ENCODE data around the gene PCDHGA5. TPM values are rescaled to one million over a fixed set of nuclear protein-coding genes. Genes with fewer than 3 reads are reported as not detected.
"Not testable (repeated sequence)": the region's sequence is repeated elsewhere in the genome, so short reads cannot be mapped to it uniquely, and the experiment has no call there.

Gene PCDHGA5
- total RNA-seq, 1 donor from 2014 or later: 0.35 TPM

DNA sequence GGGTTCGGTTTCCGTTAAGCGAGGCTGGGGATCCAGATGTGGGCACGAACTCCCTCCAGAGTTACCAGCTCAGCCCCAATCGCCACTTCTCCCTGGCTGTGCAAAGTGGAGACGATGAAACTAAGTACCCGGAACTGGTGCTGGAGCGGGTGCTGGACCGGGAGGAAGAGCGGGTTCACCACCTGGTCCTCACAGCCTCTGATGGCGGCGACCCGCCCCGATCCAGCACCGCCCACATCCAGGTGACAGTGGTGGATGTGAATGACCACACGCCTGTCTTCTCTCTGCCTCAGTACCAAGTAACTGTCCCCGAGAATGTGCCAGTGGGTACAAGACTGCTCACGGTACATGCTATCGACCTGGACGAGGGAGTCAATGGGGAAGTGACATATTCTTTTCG lies 19.4 kb downstream of the PCDHGA5 start:
- ATAC-seq (no peak), DNase-seq (ENCODE audit: low spot score) (no peak)

DNA sequence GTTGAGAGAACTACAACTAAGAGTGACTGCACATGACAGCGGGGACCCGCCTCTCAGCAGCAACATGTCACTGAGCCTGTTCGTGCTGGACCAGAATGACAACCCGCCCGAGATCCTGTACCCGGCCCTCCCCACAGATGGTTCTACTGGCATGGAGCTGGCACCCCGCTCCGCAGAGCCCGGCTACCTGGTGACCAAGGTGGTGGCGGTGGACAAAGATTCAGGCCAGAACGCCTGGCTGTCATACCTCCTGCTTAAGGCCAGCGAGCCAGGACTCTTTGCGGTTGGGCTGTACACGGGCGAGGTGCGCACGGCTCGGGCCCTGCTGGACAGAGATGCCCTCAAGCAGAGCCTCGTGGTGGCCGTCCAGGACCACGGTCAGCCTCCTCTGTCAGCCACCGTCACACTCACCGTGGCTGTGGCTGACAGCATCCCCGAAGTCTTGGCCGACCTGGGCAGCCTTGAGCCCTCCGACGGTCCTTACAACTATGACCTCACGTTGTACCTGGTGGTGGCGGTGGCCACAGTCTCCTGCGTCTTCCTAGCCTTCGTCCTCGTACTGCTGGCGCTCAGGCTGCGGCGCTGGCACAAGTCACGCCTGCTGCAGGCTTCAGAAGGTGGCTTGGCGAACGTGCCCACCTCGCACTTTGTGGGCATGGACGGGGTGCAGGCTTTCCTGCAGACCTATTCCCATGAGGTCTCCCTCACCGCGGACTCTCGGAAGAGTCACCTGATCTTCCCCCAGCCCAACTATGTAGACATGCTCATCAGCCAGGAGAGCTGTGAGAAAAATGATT lies 20.7 kb downstream of the PCDHGA5 start:
- no peak for DNase-seq (ENCODE audit: low spot score)
- no peak for ATAC-seq

DNA sequence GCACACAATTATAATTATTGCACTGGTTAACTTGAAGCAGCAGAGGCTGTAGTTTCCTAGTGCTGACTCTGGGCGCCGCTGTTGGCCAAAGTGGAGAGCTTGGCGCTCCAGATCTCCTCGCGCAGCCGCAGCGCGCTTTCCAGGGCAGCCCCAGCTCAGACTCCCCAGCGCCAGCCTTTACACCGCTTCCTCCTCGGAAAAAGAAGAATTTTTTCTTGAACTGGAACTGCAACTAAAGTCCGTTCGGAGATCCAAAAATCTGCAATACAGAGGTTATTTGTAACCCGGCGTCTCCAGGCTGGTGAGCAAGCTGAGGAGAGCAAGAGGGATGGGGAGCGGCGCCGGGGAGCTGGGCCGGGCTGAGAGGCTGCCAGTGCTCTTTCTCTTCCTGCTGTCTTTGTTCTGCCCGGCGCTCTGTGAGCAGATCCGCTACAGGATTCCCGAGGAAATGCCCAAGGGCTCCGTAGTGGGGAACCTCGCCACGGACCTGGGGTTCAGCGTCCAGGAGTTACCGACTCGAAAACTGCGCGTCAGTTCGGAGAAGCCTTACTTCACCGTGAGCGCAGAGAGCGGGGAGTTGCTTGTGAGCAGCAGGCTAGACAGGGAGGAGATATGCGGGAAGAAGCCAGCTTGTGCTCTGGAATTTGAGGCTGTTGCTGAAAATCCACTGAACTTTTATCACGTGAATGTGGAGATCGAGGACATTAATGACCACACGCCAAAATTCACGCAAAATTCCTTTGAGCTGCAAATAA lies 23.8 kb downstream of the PCDHGA5 start, which contains the start of gene PCDHGB4:
Gene PCDHGB4, plus strand, starts transcription at position 142 of the 755 bp plus-strand sequence. Its CDS starts 187 bp downstream, at position 329.
- not testable (repeated sequence) for DNase-seq (ENCODE audit: low spot score)
- peak; percentile 97 for ATAC-seq

DNA sequence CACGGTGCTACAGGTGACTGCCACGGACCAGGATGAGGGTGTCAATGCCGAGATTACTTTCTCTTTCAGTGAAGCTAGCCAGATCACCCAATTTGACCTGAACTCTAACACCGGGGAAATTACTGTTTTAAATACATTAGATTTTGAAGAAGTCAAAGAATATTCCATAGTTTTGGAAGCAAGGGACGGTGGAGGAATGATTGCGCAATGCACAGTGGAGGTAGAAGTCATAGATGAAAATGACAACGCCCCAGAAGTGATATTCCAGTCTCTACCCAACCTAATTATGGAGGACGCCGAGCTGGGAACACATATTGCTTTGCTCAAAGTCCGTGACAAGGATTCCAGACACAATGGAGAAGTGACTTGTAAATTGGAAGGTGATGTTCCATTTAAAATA lies 24.7 kb downstream of the PCDHGA5 start:
- DNase-seq (ENCODE audit: low spot score): no peak
- no peak for ATAC-seq

DNA sequence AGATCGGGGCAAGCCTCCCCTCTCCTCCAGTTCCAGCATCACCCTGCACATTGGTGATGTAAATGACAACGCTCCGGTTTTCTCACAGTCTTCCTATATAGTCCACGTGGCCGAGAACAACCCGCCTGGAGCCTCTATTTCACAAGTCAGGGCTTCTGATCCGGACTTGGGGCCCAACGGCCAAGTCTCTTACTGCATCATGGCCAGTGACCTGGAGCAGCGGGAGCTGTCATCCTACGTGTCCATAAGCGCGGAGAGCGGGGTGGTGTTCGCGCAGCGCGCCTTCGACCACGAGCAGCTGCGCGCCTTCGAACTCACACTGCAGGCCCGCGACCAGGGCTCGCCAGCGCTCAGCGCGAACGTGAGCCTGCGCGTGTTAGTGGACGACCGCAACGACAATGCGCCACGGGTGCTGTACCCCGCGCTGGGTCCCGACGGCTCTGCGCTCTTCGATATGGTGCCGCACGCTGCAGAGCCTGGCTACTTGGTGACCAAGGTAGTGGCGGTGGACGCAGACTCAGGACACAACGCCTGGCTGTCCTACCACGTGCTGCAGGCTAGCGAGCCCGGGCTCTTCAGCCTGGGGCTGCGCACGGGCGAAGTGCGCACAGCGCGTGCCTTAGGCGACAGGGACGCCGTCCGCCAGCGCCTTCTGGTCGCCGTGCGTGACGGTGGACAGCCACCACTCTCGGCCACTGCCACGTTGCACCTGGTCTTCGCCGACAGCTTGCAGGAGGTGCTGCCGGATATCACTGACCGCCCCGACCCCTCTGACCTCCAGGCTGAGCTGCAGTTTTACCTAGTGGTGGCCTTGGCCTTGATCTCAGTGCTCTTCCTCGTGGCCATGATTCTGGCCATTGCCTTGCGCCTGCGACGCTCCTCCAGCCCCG lies 25.4 kb downstream of the PCDHGA5 start:
- DNase-seq (ENCODE audit: low spot score) (no peak), ATAC-seq (no peak)

DNA sequence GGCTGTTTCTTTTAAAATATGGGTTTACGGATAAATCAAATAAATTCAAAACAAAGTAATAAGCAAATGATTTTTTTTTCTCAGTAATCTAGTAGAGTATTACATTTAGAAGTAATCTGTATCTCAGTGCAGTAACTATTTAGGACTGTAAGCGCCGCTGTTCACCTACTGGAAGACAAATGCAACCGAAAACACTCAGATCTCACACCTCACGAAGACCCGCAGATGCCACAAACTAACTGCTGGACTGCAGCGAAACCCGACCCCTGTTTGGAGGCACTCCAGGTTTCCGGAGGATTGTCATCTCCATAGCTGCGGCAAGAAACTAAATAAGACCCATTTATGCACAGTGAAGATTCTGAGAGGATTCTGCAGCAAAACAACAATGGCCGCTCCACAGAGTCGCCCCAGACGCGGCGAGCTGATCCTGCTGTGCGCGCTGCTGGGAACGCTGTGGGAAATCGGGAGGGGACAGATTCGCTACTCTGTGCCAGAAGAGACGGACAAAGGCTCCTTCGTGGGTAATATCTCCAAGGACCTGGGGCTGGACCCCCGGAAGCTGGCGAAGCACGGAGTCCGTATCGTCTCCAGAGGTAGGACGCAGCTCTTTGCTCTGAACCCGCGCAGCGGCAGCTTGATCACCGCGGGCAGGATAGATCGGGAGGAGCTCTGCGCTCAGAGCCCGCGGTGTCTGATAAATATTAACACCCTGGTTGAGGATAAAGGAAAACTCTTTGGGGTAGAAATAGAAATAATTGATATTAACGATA lies 28.7 kb downstream of the PCDHGA5 start, which contains the start of gene PCDHGA8:
Gene PCDHGA8, plus strand, starts transcription at position 205 of the 770 bp plus-strand sequence. Its CDS starts 181 bp downstream, at position 386.
- DNase-seq (ENCODE audit: low spot score) (no peak), ATAC-seq (no peak)

DNA sequence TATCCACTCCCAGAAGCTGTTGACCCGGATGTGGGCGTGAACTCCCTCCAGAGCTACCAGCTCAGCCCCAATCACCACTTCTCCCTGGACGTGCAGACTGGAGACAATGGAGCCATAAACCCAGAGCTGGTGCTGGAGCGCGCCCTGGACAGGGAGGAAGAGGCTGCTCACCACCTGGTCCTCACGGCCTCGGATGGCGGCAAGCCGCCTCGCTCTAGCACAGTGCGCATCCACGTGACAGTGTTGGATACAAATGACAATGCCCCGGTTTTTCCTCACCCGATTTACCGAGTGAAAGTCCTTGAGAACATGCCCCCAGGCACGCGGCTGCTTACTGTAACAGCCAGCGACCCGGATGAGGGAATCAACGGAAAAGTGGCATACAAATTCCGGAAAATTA lies 29.3 kb downstream of the PCDHGA5 start:
- ATAC-seq (no peak), DNase-seq (ENCODE audit: low spot score) (no peak)

DNA sequence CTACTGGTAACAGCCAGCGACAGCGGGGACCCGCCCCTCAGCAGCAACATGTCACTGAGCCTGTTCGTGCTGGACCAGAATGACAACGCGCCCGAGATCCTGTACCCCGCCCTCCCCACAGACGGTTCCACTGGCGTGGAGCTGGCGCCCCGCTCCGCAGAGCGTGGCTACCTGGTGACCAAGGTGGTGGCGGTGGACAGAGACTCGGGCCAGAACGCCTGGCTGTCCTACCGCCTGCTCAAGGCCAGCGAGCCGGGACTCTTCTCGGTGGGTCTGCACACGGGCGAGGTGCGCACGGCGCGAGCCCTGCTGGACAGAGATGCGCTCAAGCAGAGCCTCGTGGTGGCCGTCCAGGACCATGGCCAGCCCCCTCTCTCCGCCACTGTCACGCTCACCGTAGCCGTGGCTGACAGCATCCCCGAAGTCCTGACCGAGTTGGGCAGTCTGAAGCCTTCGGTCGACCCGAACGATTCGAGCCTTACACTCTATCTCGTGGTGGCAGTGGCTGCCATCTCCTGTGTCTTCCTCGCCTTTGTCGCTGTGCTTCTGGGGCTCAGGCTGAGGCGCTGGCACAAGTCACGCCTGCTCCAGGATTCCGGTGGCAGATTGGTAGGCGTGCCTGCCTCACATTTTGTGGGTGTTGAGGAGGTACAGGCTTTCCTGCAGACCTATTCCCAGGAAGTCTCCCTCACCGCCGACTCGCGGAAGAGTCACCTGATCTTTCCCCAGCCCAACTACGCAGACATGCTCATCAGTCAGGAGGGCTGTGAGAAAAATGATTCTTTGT lies 30.6 kb downstream of the PCDHGA5 start:
- not testable (repeated sequence) for ATAC-seq; DNase-seq (ENCODE audit: low spot score)

DNA sequence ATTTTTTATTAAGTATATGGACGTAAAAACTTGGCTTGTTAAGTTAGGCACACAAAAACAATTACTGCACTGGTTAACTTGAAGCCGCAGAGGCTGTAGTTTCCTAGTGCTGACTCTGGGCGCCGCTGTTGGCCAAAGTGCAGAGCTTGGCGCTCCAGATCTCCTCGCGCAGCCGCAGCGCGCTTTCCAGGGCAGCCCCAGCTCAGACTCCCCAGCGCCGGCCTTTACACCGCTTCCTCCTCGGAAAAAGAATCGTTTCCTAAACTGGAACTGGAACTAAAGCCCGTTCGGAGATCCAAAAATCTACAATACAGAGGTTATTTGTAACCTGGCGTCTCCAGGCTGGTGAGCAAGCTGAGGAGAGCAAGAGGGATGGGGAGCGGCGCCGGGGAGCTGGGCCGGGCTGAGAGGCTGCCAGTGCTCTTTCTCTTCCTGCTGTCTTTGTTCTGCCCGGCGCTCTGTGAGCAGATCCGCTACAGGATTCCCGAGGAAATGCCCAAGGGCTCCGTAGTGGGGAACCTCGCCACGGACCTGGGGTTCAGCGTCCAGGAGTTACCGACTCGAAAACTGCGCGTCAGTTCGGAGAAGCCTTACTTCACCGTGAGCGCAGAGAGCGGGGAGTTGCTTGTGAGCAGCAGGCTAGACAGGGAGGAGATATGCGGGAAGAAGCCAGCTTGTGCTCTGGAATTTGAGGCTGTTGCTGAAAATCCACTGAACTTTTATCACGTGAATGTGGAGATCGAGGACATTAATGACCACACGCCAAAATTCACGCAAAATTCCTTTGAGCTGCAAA lies 34.0 kb downstream of the PCDHGA5 start, which contains the start of gene PCDHGB5:
Gene PCDHGB5, plus strand, starts transcription at position 192 of the 796 bp plus-strand sequence. Its CDS starts 181 bp downstream, at position 373.
- DNase-seq (ENCODE audit: low spot score) (peak; percentile 64), ATAC-seq (peak; percentile 99)

DNA sequence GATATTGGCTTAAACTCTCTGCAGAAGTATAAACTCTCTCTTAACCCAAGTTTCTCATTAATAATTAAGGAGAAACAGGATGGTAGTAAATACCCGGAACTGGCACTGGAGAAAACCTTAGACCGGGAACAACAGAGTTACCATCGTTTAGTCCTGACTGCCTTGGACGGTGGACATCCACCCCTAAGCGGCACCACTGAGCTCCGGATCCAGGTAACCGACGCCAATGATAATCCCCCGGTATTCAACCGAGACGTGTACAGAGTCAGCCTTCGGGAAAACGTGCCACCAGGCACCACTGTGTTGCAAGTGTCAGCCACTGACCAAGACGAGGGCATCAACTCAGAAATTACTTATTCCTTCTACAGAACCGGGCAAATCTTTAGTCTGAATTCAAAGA lies 34.6 kb downstream of the PCDHGA5 start:
- ATAC-seq (no peak), DNase-seq (ENCODE audit: low spot score) (no peak)

DNA sequence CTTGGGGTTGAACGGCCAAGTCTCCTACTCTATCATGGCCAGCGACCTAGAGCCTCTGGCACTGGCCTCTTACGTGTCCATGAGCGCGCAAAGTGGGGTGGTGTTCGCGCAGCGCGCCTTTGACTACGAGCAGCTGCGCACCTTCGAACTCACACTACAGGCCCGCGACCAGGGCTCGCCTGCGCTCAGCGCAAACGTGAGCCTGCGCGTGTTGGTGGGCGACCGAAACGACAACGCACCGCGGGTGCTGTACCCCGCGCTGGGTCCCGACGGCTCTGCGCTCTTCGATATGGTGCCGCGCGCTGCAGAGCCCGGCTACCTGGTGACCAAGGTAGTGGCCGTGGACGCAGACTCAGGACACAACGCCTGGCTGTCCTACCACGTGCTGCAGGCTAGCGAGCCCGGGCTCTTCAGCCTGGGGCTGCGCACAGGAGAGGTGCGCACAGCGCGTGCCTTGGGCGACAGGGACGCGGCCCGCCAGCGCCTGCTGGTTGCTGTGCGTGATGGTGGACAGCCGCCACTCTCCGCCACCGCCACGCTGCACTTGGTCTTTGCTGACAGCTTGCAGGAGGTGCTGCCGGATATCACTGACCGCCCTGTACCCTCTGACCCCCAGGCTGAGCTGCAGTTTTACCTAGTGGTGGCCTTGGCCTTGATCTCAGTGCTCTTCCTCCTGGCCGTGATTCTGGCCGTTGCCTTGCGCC lies 35.7 kb downstream of the PCDHGA5 start:
- no peak for DNase-seq (ENCODE audit: low spot score)
- ATAC-seq: no peak

DNA sequence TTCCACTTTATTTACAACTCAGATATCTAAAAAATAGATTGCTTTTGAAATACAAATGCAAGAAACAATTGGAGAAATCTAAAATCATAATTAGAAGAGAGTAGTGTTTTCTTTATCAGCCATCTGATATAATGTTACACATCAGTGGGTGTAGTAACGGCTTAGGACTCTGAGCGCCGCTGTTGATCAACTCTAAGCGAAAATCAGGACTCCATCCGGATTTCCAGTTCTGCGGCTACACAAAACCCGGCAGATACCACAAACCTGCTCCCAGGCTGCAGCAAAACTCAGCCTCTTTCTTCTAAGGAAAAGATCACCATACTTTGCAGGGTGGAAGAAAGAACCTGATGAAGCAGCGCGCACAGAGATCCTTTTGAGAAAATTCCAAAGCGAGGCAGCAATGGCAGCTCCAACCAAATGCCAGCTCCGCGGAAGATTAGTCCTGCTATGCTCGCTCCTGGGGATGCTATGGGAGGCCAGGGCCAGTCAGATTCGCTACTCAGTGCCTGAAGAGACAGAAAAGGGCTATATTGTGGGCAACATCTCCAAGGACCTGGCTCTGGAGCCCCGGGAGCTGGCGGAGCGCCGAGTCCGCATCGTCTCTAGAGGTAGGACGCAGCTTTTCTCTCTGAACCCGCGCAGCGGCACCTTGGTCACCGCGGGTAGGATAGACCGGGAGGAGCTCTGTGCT lies 38.7 kb downstream of the PCDHGA5 start, which contains the start of gene PCDHGA9:
Gene PCDHGA9, plus strand, starts transcription at position 226 of the 691 bp plus-strand sequence. Its CDS starts 175 bp downstream, at position 401.
- DNase-seq (ENCODE audit: low spot score) (no peak), ATAC-seq (peak; percentile 66)

DNA sequence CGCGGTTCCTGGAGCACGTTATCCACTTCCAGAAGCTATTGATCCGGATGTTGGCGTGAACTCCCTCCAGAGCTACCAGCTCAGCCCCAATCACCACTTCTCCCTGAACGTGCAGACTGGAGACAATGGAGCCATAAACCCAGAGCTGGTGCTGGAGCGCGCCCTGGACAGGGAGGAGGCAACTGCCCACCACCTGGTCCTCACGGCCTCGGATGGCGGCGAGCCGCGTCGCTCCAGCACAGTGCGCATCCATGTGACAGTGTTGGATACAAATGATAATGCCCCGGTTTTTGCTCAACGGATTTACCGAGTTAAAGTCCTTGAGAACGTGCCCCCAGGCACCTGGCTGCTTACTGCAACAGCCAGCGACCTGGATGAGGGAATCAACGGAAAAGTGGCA lies 39.4 kb downstream of the PCDHGA5 start:
- ATAC-seq (no peak), DNase-seq (ENCODE audit: low spot score) (no peak)

DNA sequence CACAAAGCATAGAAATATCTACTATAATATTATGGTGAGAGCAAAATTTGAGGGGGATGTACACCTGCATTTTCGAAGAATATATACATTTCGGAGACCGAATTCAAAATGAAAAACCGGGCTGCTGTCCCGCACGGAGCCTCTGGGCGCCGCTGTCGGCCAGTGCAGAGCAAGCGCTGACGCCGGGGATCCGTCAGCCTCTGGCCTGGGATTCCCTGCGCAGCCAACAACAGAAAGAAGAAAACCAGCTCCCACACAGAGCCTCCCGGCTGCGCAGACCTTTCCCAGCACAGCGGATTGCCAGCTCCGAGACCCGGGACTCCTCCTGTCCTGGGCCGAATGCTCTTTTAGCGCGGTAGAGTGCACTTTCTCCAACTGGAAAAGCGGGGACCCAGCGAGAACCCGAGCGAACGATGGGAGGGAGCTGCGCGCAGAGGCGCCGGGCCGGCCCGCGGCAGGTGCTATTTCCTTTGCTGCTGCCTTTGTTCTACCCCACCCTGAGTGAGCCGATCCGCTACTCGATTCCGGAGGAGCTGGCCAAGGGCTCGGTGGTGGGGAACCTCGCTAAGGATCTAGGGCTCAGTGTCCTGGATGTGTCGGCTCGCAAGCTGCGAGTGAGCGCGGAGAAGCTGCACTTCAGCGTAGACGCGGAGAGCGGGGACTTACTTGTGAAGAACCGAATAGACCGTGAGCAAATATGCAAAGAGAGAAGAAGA lies 44.0 kb downstream of the PCDHGA5 start, which contains the start of gene PCDHGB6:
Gene PCDHGB6, plus strand, starts transcription at position 232 of the 716 bp plus-strand sequence. Its CDS starts 182 bp downstream, at position 414.
- peak; percentile 94 for ATAC-seq
- DNase-seq (ENCODE audit: low spot score): peak; percentile 60

DNA sequence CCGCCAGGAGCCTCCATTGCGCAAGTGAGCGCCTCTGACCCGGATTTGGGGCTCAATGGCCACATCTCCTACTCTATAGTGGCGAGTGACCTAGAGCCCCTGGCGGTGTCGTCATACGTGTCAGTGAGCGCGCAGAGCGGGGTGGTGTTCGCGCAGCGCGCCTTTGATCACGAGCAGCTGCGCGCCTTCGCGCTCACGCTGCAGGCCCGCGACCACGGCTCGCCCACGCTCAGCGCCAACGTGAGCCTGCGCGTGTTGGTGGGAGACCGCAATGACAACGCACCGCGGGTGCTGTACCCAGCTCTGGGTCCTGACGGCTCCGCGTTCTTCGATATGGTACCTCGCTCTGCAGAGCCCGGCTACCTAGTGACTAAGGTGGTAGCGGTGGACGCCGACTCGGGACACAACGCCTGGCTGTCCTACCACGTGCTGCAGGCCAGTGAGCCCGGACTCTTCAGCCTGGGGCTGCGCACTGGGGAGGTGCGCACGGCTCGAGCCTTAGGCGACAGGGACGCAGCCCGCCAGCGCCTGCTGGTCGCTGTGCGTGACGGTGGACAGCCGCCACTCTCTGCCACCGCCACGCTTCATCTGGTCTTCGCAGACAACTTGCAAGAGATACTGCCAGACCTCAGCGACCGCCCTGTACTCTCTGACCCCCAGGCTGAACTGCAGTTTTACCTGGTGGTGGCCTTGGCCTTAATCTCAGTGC lies 45.8 kb downstream of the PCDHGA5 start:
- DNase-seq (ENCODE audit: low spot score): no peak
- ATAC-seq: no peak

Data from left lobe of liver (tissue), 2 donors.